Right forelimb (tissue), 1 donor: ENCODE results near the gene SLC26A4.

Experiments
- DNase-seq: peaks from one replicate; pipeline ENCODE4 v3.0.0-alpha.2; 2018

Gene SLC26A4

DNA sequence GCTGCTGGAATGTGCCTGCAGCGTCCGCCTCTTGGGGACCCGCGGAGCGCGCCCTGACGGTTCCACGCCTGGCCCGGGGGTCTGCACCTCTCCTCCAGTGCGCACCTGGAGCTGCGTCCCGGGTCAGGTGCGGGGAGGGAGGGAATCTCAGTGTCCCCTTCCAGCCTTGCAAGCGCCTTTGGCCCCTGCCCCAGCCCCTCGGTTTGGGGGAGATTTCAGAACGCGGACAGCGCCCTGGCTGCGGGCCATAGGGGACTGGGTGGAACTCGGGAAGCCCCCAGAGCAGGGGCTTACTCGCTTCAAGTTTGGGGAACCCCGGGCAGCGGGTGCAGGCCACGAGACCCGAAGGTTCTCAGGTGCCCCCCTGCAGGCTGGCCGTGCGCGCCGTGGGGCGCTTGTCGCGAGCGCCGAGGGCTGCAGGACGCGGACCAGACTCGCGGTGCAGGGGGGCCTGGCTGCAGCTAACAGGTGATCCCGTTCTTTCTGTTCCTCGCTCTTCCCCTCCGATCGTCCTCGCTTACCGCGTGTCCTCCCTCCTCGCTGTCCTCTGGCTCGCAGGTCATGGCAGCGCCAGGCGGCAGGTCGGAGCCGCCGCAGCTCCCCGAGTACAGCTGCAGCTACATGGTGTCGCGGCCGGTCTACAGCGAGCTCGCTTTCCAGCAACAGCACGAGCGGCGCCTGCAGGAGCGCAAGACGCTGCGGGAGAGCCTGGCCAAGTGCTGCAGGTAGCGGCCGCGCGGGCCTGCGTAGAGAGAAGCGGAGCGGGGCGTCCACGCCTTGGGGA lies 645 bp downstream of the SLC26A4 start:
- peak; percentile 59 for DNase-seq

DNA sequence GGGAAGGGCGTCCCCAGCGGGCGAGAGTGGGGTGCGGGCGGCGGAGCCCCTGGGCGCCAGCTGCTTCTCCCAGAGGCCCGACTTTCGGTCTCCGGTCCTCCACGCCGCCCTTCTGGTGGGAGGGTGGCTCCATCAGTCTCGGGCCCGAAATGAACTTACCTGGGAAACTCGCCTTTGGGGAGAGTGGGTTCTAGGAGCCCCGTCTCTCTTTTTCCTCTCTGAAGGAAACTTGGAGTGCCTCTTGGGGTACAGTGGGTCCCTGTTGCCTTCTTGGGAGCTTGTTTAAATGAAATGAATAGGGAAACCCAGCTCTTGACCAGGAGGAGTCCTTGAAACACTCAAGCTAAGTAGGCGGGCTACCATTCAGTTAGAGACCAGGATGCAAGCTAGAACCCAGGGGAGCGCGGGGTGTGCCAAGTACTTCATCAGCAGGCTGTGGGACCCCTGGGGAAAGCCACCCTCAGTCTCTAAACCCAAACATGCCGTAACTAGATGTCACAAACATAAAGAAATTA lies 1.3 kb downstream of the SLC26A4 start:
- DNase-seq: no peak

DNA sequence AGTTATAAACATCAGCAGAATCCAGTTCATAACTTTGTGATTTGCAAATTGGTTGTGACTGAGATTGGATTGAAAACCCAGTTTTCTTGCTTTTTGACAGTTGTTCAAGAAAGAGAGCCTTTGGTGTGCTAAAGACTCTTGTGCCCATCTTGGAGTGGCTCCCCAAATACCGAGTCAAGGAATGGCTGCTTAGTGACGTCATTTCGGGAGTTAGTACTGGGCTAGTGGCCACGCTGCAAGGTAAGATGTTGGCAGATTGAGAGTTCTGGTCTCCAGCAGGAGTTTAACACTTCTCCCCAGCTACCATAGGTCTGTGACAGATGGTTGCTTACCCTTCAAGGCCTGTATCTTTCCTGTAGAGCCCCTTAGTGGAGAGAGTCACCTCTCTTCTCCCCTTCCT lies 2.6 kb downstream of the SLC26A4 start:
- DNase-seq: no peak

DNA sequence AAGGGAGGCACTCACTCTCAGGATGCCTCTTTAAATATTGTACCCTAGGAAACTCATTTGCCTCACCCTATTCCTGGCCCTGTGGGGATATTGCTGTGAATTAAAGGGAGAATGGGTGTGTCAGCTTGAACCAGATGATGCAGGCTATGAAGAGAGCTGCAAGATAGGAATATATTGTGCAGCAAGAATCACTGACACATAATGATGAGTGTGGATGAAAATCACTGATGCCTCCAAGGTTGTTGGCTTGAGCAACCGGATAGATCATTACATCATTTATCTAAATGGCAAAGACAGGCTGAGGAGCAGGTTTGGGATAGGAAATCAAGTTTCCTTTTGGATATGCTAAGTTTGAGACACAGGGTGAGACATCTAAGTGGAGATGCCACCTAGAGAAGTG lies 6.2 kb downstream of the SLC26A4 start:
- no peak for DNase-seq

DNA sequence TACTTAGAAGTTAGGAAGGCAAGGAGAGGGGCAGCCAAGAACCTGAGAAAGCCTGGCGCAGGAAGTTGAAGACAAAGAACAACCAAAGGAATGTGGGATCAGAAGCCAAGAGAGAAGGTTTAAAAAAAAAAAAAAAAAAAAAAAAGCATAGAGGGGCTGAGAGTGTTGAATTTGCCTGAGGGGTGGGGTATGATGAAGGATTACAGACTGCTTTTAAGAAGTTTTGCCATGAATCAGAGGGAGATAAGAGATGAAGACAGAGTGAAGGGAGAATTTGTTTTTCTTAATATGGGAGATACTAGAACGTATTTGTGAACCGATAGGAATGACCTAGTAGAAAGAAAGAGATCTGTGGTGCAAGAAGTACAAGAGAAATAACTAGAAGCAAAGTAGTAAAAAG lies 6.7 kb downstream of the SLC26A4 start:
- no peak for DNase-seq

DNA sequence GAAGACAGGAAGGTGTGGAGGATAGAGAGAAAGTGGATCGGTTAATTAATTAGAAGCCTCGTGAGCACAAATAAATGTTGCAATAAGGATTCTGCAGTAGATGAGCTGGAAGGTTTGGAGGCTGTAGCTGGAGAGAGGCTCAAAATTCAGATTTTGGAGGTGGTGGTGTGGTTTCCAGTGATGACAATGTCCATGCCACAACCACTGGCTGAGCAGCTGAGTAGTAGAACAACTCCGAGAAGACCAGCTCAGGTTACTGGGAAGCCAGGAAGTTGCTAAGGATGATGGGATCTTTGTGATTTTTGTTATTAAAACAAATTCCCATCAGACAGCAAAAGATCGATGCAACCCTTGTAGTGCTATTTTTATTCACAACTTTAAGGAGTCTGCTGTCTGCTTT lies 7.7 kb downstream of the SLC26A4 start:
- no peak for DNase-seq

DNA sequence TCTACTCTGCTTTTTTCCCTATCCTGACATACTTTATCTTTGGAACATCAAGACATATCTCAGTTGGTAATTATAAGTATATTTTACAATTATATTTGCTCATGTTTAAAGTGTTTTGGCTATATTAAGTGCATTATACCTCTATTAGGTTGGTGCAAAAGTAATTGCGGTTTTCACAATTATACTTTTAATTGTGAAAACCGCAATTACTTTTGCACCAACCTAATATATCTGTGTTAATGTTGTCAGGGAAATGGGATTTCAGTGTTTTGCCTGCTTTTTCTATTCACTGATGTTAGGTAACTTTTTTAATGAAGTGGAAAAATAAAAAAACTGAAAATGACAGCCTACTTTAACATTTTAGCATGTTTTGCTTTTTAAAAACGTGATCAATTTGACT lies 11.6 kb downstream of the SLC26A4 start:
- DNase-seq: no peak

DNA sequence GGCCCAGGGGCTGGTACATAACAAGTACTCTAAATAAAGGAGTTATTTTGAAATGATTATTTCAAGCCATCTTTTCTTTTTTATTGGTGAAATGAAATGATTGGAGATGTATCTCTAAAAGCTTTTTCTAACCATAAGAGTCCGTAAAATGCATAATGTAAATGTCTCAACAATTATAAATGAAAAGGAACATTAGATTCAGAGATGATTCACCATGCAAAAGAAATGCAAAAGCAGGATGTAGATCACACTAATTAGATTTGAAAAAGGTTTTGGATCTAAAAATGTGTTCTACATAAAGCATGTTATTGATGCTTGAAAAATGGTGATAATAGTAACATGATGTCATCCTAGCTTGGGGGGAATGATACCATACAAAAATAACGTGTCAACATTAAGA lies 15.6 kb downstream of the SLC26A4 start:
- no peak for DNase-seq

DNA sequence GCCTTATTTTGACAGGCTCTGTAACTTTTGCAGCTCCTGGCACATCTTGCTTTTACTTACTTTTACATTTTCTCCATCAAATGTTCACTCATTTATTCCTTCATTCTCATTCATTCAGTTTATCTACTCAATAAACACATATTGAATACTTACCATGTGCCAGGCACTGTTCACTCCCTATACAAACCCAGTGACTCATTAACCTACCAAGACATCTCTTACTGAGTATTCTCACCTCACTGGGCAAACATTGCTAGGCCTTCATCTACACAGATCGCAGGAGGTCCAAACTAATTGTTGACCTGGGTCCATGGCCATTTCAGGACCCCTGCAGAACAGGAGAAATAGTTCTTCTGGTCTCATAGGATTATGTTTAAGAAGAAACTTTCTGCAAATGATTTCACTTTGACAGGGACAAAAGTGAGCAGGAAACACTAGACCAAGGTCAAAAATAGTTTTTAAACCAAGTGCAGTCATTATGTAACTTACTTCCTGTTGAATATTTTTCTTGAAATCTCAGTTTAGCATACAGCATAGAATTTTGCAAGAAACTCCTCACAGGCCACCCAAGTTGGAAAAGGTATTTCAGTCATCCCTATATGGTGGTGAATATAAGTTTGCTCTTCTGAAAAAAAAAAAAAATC lies 17.6 kb downstream of the SLC26A4 start:
- no peak for DNase-seq

DNA sequence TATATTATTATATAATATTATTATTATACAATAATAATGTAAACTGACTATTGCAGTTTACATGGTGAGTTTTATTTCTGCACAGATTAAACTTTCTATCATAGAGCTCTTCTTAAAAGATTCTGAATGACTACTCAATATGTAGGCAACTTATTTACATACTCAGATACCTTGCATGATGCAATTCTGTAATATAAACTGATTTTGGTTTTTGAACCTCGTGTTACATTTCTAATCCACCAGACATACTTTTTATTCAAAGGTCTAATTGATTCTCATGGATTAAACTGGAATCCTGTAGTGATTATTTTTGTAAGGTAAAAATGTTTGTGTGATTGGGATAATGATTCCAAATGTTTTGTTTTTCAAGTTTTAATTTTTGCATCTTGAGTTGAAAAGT lies 19.9 kb downstream of the SLC26A4 start:
- no peak for DNase-seq

DNA sequence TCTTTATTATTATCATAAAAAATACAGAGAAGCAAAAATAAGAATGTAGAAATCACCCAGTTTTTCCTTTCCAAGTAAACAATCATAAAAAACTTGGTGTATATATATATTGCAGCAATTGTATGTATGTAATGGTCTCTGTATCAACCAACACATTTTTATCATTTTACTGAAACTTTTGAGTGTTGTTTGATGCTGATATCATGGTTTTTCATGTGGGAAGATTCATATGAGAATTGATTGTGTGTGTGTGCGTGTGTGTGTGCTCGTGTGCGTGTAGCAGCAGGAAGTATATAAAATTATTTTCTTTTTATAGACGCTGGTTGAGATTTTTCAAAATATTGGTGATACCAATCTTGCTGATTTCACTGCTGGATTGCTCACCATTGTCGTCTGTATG lies 22.3 kb downstream of the SLC26A4 start:
- no peak for DNase-seq

DNA sequence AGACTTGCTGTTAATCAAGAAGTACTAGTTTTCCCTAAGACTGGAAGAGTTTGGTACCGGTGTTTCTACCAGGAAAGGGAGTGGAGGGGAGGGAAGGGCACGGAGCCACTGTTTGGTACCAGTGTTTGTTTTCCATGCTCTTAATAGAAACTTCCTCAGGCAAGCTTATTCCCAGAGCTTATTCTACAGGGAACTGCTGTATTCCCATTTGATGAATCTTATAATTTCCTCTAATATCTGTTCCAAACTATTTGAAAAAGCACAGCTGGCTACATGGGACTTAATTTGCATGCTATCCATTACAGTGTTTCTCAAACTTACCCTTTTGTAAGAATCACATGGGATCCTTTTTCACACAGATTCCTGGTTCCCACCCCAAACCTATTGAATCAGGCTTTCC lies 23.7 kb downstream of the SLC26A4 start:
- no peak for DNase-seq

DNA sequence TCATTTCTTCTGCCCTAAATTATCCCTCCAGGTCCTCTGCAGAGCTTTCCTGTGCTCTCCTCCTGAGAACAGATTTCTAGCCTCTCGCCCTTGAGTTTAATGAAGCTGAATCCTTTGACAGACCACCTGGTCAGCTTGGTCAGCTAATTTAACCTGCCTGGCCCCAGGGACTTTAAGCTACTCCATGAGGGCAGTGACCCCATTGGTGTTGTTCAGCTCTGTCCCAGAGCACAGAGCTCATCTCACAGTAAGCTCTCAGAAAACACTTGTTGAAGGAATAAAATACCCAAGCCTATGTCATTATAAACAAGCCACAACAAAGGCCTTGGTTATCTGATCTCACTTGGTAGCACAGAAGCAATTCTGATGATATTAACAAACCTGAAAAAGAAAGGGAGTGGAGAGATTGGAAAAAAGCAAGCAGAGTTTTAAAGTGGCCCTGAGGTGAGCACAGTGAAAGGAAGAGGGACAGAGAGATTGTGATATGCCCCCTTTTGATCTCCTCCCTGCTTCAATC lies 24.4 kb downstream of the SLC26A4 start:
- no peak for DNase-seq

DNA sequence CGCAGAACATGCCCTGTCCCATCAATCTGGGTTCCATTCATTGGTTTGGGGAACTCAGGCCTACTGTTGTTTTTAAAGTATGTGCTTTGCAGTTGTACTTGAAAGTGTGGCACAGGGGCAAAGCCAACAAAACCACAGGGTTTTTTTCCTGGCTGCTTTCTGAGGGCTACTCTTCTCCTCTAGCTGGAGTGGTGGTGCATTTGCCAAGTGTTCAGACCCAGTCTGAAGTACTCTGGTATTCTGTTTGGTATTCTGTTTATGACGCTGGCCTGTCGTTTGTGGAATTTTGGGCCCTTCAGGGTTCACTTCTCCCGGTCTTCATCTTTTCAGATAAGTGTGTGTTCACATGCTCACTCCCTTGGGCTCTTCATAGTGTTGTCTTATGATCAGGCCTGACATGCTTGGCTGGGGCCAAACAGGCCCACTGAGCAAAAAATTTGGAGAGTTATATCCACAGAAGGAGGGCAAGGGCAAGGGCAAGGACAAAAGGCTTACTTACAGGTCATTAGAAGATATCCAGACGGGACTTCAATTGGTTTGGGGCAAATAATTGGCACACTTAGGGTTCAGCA lies 26.3 kb downstream of the SLC26A4 start:
- DNase-seq: no peak

DNA sequence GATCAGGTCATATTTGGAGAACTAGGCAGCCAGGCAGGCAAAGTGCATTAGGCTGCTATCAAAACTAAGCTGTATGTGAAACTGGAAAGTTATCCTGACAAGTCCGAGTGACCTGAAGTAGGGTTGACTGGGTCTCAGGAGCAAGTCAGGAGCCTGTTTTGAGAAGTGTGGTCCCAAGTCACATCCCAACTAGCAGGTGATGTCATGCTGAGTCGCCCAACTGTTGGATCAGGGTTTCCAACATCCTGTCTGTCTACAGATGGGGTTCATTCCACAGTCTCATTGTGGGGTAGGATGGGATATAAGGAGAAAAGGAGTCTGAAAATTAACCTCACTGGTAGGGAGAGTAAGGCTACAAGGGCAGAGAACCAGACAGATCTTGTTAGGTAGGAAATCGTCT lies 27.0 kb downstream of the SLC26A4 start:
- DNase-seq: no peak

DNA sequence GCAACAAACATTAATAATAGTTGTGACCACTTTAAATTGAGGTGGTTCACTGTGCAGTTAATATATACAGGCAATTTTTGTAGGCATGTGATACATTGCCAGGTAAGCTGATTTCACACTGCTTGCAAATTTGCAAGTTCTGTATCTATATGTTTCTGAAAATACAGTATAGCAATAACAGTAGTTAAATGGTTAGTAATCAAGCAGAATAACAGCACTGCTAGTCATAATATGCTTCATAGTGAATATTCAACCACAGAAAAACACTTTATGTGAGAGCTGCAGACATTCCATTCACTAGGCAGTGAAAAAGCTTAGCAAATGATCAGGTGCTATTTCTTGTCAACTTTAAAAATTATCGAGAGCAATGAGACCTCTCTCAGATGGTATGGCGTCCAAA lies 28.9 kb downstream of the SLC26A4 start:
- no peak for DNase-seq

DNA sequence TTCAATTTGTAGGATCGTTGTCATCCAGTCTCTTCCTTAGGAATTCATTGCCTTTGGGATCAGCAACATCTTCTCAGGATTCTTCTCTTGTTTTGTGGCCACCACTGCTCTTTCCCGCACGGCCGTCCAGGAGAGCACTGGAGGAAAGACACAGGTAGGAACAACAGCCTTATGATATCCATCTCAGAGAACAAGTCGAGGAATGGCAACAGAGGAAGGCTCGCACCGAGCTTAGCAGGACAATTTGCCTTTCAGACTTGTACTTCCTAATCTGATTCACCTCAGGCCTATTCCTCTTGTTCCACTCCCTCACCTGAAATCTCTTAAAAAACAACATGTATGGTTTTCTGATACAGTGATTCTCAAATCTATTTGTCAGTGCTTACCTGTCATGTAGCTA lies 29.5 kb downstream of the SLC26A4 start:
- DNase-seq: no peak

DNA sequence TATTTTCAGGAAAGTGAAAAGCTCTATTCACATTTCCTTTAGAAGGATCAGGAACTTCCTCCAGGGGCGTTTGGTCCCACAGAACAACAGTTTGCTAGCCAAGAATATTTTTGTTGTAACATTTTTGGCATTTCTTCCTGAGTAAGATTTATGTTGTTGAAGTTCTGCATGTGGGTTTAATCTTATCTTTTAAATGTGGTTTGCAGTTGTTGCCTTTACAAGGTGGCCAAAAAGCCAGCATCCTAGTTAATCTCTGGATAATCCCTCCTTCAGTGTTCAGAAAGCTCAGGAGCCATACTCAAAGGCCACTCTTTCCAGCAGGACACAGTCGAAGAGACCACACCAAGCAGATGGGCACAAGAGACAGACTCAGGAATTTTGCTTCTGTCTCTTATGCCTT lies 30.0 kb downstream of the SLC26A4 start:
- no peak for DNase-seq

DNA sequence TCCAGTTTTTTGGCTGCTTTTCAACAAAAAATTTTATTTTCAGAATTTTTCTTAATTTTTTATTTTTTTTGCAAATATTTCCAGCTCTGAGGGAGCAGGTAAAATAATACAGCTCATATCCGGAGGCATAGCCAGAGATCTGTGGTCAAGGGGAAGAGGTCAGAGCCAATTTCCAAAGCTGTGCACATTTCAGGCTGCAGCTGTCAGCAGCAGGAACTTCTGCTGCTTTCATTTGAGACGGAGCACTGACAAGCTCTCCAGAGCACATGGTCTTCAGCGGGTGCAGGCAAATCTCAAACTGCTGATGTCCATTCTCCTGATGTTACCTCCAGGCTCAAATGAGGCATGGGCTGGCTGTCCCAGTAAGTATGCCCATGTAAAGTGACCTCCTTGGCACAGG lies 31.1 kb downstream of the SLC26A4 start:
- DNase-seq: no peak

DNA sequence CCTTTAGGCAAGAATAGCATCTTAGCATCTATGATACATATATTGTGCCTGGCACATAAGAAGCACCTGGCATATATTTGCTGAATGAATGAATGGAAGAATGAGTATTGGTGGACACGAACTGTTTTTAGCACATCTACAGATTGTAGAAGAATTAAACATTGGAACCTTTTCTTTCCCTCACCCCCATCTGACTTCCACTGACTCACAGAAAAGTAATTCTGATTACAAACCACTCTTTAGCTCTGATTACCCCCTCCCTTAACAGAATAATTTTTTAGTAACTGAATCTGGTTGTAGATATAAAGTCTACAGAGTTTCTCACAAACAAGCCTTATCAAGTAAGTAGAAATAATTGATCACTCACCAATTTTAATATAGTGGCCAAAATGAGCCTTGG lies 31.9 kb downstream of the SLC26A4 start:
- DNase-seq: no peak

DNA sequence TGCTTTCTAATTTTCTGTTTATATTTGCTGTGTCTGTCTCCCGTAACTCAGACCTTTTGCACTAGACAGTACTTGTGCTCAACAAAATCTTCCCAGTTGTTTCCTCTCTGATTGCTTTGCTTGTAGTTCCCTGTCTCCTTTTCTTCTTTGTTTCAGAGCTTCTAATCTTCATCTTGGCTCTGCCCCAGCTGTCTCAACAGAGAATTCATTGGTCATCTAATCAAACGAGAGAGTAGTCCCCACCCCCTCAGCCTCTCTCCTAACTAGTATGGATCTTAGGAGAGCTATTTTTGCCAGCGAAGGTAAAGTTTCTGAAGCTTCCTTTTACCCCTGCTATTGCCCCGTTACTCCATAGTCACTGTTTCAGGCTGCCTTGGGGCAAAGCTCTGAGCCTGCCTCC lies 32.8 kb downstream of the SLC26A4 start:
- no peak for DNase-seq

DNA sequence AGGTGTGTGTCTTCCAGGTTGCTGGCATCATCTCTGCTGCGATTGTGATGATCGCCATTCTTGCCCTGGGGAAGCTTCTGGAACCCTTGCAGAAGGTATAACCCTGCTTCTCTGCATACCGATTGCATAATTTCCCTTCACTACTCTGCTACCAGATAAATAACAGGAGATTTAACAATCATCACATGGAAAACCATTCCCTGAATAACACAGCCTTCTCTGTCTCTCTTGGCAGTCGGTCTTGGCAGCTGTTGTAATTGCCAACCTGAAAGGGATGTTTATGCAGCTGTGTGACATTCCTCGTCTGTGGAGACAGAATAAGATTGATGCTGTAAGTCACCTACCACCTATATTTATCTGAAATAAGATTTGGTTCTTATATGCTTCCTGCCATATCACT lies 33.8 kb downstream of the SLC26A4 start:
- DNase-seq: peak; percentile 47

DNA sequence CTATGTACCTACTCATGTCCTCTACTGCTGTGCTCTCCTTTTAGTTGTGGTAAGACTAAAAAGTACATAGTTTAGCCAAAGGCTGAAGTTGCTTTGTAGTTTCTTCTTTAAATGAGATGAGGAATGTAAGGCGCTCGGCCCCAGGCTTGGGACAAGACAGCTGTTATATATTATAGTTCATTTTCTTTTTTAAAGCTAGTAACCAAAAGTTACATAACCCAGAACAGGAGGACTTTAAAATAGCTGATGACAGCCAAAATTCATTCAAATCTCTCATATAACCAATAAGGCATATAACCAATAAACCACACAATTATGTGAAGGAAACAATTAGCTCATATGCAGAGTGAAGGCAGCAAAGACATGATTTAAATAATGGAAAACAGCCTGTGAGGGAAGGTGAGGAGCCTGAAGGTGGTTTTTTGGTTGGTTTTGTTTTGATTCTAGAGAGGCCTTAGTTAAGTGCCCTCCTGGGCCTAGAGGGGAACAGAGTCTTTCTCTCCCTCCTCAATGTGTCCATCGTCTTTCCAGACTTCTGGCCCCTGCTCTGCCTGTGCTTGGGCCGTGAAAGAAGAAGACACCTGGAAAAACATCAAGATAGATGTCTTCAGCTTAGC lies 35.8 kb downstream of the SLC26A4 start:
- no peak for DNase-seq
